Activated B cell treated with CpG ODN at 0.5 μM for 24 hours (primary cell): ENCODE measurements around the gene KRT32. TPM values are rescaled to one million over a fixed set of nuclear protein-coding genes. Genes with fewer than 3 reads are reported as not detected.
"Not testable (repeated sequence)": the region's sequence is repeated elsewhere in the genome, so short reads cannot be mapped to it uniquely, and the experiment has no call there.

Experiments
- ATAC-seq: fragments of 200-7000 bp; cut with Tn5 transposase; one replicate; pipeline ENCODE4 v1.10.0; 2021; ENCODE audit warnings: low read depth, mild to moderate bottlenecking, moderate library complexity
- CTCF ChIA-PET: fragments of 350-600 bp; sonication (Branson Sonifier 250); formaldehyde crosslinking; loops from one replicate; lab custom pipeline; 2021; ENCODE audit warnings: antibody characterized with exemption; lab: Charles Lee
- POLR2A ChIA-PET: fragments of 350-600 bp; sonication (Branson Sonifier 250); formaldehyde crosslinking; loops from one replicate; lab custom pipeline; 2021; ENCODE audit warnings: antibody characterized with exemption; lab: Charles Lee
- DNase-seq: peaks from one replicate; pipeline ENCODE4 v3.0.0; 2022
- H3K27ac Mint-ChIP-seq: one replicate; pipeline ENCODE4 v1.8.0; 2020; ENCODE audit warnings: mixed read lengths
- H3K27me3 Mint-ChIP-seq: one replicate; pipeline ENCODE4 v1.8.0; 2021; ENCODE audit warnings: mixed read lengths
- H3K36me3 Mint-ChIP-seq: one replicate; pipeline ENCODE4 v1.8.0; 2021; ENCODE audit warnings: low read depth, mixed read lengths
- H3K4me1 Mint-ChIP-seq: one replicate; pipeline ENCODE4 v1.8.0; 2021; ENCODE audit warnings: mixed read lengths
- H3K4me3 Mint-ChIP-seq: one replicate; pipeline ENCODE4 v1.8.0; 2020; ENCODE audit warnings: mild to moderate bottlenecking, mixed read lengths
- H3K9me3 Mint-ChIP-seq: one replicate; pipeline ENCODE4 v1.8.0; 2020; ENCODE audit warnings: mixed read lengths
- intact Hi-C: fragments of 100-400 bp; cut with micrococcal nuclease; formaldehyde crosslinking; loops from one replicate; pipeline ENCODE4 v1.15.1; 2024
- total RNA-seq: library from RNA; stranded (reverse); gene quantifications from 2 replicates; pipeline ENCODE4 v1.2.3, GENCODE V29; 2022
- TF ChIP-seq, protein P1 (sequence below): fragments of 200-600 bp; IDR thresholded peaks from one replicate; pipeline ENCODE4 v1.8.0; 2022; ENCODE audit warnings: antibody characterized with exemption, mild to moderate bottlenecking

The KRT32 gene
- total RNA-seq, 1 donor from 2014 or later, result not detected

DNA sequence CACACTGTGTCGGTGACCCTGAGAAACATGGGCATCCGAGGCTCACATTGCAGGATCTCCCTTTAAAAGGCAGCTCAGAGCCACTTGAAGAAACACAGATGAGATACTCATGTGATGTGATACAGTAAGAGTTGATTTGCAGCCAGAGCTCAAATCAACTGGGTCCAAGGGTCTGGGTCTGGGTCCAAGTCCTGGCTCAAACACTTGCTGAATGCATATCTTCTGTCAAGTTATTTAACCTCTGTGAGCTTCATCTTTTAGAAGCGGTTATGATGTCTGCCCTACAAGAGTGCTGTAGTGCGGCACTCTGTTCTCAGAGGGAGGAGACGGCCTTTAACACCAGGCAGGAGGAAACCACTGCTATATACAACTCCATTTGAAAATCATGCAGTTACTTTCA, 32.8 kb downstream of the KRT32 start:
- CTCF ChIA-PET, result no interaction called here
- POLR2A ChIA-PET, result no interaction called here

DNA sequence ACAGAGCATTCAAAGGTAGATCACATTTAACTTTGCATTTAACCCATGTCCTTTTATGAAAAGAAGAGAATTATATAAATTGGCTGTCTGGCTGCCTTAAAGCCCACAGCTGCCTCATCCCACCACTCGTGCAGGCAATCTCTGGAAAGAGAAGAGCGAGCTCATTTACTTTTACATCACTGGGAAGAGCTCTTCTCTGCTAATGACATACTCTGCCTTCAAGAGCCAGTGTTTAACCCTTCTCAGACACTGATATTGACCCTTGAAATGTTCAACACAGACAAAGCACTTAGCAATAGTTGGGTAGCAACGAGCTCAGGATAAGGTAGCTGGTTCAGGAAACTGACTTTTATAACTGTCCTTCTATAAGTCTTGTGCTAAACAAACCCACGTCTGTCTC, 33.2 kb downstream of the KRT32 start:
- H3K9me3 Mint-ChIP-seq, result no peaks in the 10 kb centered on the region
- DNase-seq (no peak), ATAC-seq (no peak)
- TF ChIP-seq, protein P1, sequence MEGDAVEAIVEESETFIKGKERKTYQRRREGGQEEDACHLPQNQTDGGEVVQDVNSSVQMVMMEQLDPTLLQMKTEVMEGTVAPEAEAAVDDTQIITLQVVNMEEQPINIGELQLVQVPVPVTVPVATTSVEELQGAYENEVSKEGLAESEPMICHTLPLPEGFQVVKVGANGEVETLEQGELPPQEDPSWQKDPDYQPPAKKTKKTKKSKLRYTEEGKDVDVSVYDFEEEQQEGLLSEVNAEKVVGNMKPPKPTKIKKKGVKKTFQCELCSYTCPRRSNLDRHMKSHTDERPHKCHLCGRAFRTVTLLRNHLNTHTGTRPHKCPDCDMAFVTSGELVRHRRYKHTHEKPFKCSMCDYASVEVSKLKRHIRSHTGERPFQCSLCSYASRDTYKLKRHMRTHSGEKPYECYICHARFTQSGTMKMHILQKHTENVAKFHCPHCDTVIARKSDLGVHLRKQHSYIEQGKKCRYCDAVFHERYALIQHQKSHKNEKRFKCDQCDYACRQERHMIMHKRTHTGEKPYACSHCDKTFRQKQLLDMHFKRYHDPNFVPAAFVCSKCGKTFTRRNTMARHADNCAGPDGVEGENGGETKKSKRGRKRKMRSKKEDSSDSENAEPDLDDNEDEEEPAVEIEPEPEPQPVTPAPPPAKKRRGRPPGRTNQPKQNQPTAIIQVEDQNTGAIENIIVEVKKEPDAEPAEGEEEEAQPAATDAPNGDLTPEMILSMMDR, result no peak
- intact Hi-C loops, result no loop called here
- ChIA-PET CTCF (no interaction called here), POLR2A (no interaction called here)
- no peak overlapping the region for H3K27ac Mint-ChIP-seq
- H3K27me3 Mint-ChIP-seq, result peaks cover 2% of the 10 kb centered on the region
- H3K4me3 Mint-ChIP-seq, result no peak overlapping the region
- H3K4me1 Mint-ChIP-seq, result no peaks in the 10 kb centered on the region
- H3K36me3 Mint-ChIP-seq, result no peaks in the 10 kb centered on the region

More for the DNA sequence above, 32.8 kb downstream of the KRT32 start:
- DNase-seq, result no peak
- Mint-ChIP-seq H3K9me3 (no peaks in the 10 kb centered on the region), H3K36me3 (no peaks in the 10 kb centered on the region), H3K4me1 (no peaks in the 10 kb centered on the region), H3K27ac (no peak overlapping the region), H3K27me3 (peaks cover 2% of the 10 kb centered on the region), H3K4me3 (no peak overlapping the region)
- ATAC-seq, result no peak
- TF ChIP-seq, protein P1, result no peak
- intact Hi-C loops, result no loop called here

DNA sequence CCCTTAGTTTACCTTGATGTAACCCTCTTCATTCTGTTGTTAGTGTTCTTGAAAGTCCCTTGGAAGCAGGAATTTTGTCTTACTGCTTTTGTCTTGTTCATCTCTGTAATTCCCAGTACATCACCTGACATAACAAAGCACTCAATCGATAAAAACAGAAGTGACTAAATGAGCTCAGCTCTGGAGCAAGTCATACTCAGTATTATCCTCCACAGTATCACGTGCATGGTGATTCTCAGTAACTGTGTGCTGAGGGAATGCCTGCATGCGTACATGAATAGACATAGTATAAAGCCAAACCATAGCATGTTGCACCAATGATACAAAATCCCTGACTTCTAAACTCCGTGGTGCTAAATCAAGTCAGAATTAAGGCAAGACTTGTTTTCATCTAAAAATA, 33.6 kb downstream of the KRT32 start:
- ATAC-seq, result no peak
- H3K4me1 Mint-ChIP-seq, result no peaks in the 10 kb centered on the region
- H3K27ac Mint-ChIP-seq, result no peak overlapping the region
- no peaks in the 10 kb centered on the region for H3K9me3 Mint-ChIP-seq
- ChIA-PET POLR2A (no interaction called here), CTCF (interaction anchor here (0.6 kb wide), 1 partner anchor 255 kb away, joined by 3 read pairs; no protein-coding TSS in a partner anchor)
- peaks cover 6% of the 10 kb centered on the region for H3K27me3 Mint-ChIP-seq
- no peak for DNase-seq
- H3K36me3 Mint-ChIP-seq, result no peaks in the 10 kb centered on the region
- TF ChIP-seq, protein P1, result no peak
- H3K4me3 Mint-ChIP-seq, result no peak overlapping the region
- intact Hi-C loops, result no loop called here

DNA sequence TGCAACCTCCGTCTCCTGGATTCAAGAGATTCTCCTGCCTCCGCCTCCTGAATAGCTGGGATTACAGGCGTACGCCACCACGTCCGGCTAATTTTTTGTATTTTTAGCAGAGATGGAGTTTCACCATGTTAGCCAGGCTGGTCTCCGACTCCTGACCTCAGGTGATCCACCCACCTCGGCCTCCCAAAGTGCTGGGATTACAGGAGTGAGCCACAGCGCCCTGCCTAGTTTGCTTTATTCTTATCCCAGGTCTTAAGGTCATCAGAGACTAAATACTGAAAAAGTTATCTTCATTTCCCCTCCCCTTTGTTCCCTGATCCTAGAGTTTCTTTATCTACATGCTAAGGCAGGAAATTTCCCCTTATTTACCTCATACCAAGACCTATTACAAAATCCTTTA, 36.8 kb downstream of the KRT32 start:
- ATAC-seq, H3K27me3 Mint-ChIP-seq, POLR2A ChIA-PET, H3K4me3 Mint-ChIP-seq, H3K4me1 Mint-ChIP-seq, H3K36me3 Mint-ChIP-seq, CTCF ChIA-PET, DNase-seq, intact Hi-C loops, H3K27ac Mint-ChIP-seq, H3K9me3 Mint-ChIP-seq: not testable (repeated sequence)

DNA sequence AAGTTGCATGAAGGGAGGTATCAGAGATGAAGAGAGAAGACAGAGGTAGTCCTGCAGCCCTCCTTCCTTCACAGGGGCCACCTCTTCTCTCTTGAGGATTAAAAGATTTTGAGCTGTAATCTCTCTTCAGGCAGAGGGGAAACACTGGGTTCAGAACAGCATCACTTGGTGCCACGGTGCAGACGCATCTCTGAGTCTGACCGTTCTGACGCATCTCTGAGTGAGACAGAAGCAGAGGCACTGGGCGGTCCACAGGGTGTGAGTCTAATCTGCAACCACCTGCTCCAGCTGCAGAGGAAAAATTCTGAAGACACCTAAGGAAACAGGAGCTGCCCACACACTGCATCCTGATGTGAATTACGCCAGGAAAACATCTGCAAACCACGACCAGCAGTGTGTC, 37.5 kb downstream of the KRT32 start:
- POLR2A ChIA-PET, result no interaction called here
- Mint-ChIP-seq H3K36me3 (no peaks in the 10 kb centered on the region), H3K4me3 (no peak overlapping the region), H3K27ac (no peak overlapping the region), H3K27me3 (peaks cover 8% of the 10 kb centered on the region), H3K9me3 (no peaks in the 10 kb centered on the region), H3K4me1 (no peaks in the 10 kb centered on the region)
- TF ChIP-seq, protein P1, result no peak
- CTCF ChIA-PET, result no interaction called here
- ATAC-seq, result no peak
- DNase-seq, result no peak
- intact Hi-C loops, result no loop called here
